SK-N-MC (cell line): Measurements from ENCODE around the gene UBL7.

Experiments
- DNase-seq: peaks from one replicate; pipeline ENCODE4 v3.0.0-alpha.2; 2011; ENCODE audit warnings: low read depth, low spot score
- H3K27ac ChIP-seq: fragments of 200-600 bp; sonication (generic); 2 replicates; pipeline ENCODE4 v1.5.1; 2016; ENCODE audit warnings: mixed run types
- H3K36me3 ChIP-seq: fragments of 200-600 bp; sonication (generic); 2 replicates; pipeline ENCODE4 v1.6.1; 2017; ENCODE audit warnings: antibody characterized with exemption, low read length, mixed read lengths; ENCODE audit not compliant: insufficient read depth
- H3K4me3 ChIP-seq: fragments of 200-600 bp; sonication (generic); 2 replicates; pipeline ENCODE4 v1.5.1; 2016
- H3K9ac ChIP-seq: fragments of 200-600 bp; sonication (generic); 2 replicates; pipeline ENCODE4 v1.8.0; 2017; ENCODE audit warnings: mixed run types, mixed read lengths; ENCODE audit not compliant: insufficient read length
- H3K9me3 ChIP-seq: fragments of 200-600 bp; sonication (generic); 2 replicates; pipeline ENCODE4 v1.6.1; 2017; ENCODE audit warnings: low read depth, mild to moderate bottlenecking, antibody characterized with exemption, low read length, moderate library complexity, mixed read lengths
- EZH2 ChIP-seq: fragments of 200-600 bp; sonication (generic); IDR thresholded peaks from one replicate; pipeline ENCODE4 v1.6.1; 2017; ENCODE audit warnings: antibody characterized with exemption
- FOXP2 ChIP-seq: optimal IDR thresholded peaks from 2 replicates; pipeline ENCODE3; 2011; ENCODE audit warnings: mild to moderate bottlenecking, moderate library complexity; ENCODE audit not compliant: insufficient read depth; ENCODE audit errors: extremely low read length, control extremely low read depth
- POLR2AphosphoS5 ChIP-seq: IDR thresholded peaks from 2 replicates; pipeline ENCODE4 v1.6.1; 2012; ENCODE audit warnings: mild to moderate bottlenecking, low read depth, low read length, borderline replicate concordance

Gene UBL7

DNA sequence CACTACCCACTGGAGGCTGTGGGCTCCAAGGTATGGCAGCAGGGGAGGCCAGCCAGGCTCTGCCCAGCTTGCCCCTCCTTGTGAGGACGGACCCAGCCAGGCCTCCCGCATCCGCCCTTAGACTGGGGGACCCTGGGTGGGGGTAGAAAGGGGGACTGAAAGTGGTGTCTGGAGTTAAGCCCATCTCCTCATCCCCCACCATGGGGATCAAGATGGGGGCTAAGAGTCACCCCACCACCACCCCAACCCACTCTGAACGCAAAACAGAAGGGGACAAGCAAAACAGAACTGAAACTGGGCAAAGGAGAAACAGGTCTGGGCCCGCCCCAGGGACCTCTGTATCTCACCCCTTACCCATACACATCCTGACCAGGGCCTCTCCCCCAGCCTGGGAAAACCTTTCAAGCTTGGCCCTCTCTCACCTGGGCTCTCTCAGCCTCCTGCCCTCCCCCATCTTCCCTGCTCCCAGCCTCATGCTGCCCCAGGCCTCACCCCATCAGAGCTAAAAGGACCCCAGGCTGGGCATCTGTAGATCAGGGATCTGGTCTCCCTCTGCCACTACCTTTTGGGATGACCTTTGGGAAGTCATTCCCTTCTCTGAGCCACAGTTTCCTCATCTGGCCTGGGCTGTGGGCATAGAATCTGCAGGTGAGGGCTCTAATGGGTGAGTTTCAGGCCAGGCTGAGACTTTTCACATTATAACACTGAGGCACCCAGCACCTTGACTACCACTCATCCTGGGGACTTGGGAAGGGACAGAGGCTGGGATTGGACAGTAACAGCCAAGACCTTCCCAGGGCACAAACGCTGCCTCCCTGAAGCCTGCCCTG is 63.5 kb downstream of the UBL7 start:
- Histone ChIP-seq H3K36me3 (no peaks in the 10 kb centered on the region), H3K4me3 (no peak overlapping the region), H3K9me3 (no peaks in the 10 kb centered on the region), H3K27ac (no peak overlapping the region), H3K9ac (no peak overlapping the region)
- DNase-seq, result no peak
- TF ChIP-seq FOXP2 (no peak), POLR2AphosphoS5 (no peak), EZH2 (no peak)

DNA sequence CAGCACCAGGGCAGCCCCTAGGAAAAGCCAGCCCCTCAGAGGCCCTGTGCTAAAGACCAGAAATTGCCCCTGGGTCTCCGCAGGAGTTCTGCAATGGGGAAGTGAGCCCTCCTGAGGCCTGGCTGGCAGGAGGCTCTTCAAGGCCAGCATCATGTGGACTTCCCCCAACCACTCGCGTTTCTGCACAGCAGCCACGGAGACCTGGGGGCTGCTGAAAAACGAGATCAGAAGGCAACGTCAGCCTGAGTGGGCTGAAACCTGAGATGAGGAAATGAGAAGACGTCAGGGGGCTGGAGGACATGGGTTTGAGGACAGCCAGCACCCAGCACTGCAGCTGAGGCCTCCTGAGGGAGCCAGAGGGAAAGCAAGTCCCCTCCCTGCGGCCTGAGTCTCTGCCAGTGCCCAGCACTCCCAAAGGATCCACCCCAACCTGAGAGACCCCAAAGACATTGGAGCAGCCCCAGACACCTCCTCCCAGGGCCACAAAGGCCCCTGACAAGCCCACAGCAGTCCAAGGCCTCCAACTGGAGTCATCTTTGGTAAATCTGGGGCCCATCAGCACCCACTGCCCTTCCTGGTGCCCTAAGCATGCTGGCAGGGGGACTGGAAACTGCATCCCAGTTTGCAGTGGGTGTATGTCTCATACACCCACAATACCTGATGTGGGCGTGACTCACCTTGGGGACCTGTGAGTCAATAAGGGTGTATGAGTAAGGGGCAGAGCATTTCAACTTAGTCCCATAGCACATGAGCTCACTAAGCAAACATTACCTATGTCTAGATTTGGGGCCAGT is 64.3 kb downstream of the UBL7 start:
- no peak overlapping the region for H3K9ac ChIP-seq
- no peak for TF ChIP-seq EZH2
- no peak for TF ChIP-seq POLR2AphosphoS5
- no peak for TF ChIP-seq FOXP2
- no peak for DNase-seq
- no peak overlapping the region for H3K27ac ChIP-seq
- no peaks in the 10 kb centered on the region for H3K36me3 ChIP-seq
- H3K4me3 ChIP-seq, result no peak overlapping the region
- no peaks in the 10 kb centered on the region for H3K9me3 ChIP-seq

DNA sequence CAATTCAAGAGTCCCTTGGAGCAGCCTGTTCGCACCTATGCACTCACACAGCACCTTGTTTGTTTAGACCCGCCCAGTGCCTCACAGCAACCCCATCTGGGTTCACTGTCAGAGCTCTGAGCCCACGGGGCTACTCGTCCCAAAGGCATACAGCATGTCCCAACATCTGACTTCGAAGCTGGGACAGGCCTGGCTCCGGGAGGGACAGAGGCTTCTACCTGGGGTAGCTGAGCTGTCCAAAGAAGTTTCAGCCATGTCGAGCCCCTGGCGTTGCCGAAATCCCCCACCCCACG is 64.9 kb downstream of the UBL7 start:
- no peaks in the 10 kb centered on the region for H3K9me3 ChIP-seq
- H3K9ac ChIP-seq, result no peak overlapping the region
- no peaks in the 10 kb centered on the region for H3K36me3 ChIP-seq
- H3K27ac ChIP-seq, result no peak overlapping the region
- no peak for DNase-seq
- H3K4me3 ChIP-seq, result no peak overlapping the region
- no peak for TF ChIP-seq POLR2AphosphoS5
- no peak for TF ChIP-seq EZH2
- no peak for TF ChIP-seq FOXP2
